ENCODE measurements around the gene IL17RC.
A peak's percentile ranks its signal among the peaks of the same experiment; 100 is the strongest.
"Not testable (repeated sequence)": the region's sequence is repeated elsewhere in the genome, so short reads cannot be mapped to it uniquely, and the experiment has no call there.

IL17RC gene, protein sequence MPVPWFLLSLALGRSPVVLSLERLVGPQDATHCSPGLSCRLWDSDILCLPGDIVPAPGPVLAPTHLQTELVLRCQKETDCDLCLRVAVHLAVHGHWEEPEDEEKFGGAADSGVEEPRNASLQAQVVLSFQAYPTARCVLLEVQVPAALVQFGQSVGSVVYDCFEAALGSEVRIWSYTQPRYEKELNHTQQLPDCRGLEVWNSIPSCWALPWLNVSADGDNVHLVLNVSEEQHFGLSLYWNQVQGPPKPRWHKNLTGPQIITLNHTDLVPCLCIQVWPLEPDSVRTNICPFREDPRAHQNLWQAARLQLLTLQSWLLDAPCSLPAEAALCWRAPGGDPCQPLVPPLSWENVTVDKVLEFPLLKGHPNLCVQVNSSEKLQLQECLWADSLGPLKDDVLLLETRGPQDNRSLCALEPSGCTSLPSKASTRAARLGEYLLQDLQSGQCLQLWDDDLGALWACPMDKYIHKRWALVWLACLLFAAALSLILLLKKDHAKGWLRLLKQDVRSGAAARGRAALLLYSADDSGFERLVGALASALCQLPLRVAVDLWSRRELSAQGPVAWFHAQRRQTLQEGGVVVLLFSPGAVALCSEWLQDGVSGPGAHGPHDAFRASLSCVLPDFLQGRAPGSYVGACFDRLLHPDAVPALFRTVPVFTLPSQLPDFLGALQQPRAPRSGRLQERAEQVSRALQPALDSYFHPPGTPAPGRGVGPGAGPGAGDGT

DNA sequence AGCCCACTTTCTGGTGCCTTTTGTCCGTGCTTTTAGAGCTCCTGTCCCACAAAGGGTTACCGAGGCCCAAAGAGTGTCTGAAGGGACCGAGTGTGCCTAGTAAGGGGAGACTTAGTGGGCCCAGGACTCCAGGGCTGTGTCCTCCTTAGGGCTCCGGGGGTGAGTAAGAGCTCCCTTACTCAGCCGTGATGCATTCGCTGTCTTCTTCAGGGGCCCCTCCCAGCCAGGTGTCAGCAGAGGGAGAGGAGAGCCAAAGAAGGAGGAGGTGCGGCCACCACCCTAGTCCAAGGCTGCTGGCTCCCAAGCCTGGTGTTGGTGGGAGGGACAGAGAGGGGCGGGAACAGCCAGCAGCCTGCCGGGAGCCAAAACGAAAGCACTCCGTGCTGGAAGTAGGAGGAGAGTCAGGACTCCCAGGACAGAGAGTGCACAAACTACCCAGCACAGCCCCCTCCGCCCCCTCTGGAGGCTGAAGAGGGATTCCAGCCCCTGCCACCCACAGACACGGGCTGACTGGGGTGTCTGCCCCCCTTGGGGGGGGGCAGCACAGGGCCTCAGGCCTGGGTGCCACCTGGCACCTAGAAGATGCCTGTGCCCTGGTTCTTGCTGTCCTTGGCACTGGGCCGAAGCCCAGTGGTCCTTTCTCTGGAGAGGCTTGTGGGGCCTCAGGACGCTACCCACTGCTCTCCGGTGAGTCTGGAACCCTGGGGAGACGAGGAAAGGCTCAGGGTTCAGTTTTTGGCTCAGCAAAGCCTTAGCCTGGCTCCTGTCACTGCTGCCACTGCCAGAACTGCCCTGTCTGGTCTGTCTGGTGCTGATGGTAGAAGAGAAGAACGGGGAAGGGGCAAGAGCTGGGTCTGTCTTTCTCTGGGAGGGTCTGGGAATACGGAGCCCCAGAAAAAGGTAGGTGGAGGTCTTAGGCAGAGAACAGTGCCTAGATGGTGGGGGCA is at the start of gene IL17RC:
Gene IL17RC, plus strand, starts transcription at position 365 of the 947 bp plus-strand sequence. Its CDS starts 218 bp downstream, at position 583.
- peak; percentile 83 for DNase-seq (ENCODE audit: low read depth)

DNA sequence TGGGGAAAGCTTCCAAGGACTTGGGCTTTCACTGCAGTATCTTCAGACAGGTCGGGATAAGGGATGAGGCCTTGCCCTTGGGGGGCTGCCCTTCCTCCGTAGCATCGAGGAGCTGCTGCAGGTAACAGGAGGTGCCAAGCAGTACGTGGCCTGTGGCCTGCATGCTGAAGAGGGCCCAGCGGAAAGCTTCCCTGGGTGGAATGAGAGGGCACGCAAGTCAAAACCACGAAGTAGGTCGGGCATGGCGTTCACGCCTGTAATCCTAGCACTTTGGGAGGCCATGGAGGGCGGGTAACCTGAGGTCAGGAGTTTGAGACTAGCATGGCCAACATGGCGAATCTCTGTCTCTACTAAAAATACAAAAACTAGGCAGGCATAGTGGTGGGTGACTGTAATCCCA is 49.8 kb upstream of the IL17RC start:
- no peak for DNase-seq (ENCODE audit: low read depth)

DNA sequence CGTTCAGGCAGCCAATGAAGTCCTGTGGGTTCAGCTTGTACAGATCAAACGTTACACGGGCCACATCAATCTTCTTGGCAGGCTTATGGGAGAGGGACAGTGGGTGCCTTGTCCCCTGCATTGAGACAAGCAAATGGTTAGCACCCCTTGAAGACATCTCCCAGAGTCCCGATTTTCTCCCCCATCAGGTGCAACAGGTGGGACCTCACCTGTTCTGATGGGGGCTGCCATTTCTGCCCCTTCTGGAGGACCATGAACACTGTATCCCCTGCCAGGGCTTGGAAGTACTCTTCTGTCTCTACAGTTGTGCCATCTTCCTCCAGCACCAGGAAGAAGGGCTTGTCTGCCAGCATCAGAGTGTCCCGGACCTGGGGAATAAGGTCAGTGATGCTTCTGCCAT is 46.9 kb upstream of the IL17RC start:
- no peak for DNase-seq (ENCODE audit: low read depth)

DNA sequence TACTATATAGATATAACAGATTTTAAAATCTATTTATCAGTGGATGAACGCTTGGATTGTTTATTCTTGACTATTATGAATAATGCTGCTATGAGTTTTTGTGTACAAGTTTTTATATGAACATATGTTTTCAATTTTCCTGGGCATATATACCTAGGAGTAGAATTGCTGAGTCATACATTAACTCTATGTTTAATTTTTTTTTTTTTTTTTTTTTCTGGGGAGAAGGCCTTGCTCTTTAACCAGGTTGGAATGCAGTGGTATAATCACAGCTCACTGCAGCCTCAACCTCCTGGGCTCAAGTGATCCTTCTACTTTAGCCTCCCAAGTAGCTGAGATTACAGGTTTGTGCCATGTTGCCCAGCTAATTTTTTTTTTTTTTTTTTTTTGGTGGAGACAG is 45.9 kb upstream of the IL17RC start:
- peak; percentile 80 for DNase-seq (ENCODE audit: low read depth)

DNA sequence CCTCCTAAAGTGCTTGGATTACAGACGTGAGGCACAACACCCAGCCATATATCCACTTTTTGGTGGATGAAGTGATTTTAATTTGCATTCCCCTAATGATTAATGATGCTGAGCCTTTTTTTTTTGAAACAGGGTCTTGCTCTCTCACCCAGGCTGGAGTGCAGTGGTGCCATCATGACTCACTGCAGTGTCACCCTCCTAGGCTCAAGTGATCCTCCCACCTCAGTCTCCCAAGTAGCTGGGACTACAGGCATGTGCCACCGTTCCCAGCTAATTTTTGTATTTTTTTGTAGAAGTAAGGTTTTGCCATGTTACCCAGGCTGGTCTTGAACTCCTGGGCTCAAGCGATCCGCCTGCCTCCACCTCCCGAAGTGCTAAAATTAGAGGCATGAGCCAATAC is 44.8 kb upstream of the IL17RC start:
- DNase-seq (ENCODE audit: low read depth) = not testable (repeated sequence)

DNA sequence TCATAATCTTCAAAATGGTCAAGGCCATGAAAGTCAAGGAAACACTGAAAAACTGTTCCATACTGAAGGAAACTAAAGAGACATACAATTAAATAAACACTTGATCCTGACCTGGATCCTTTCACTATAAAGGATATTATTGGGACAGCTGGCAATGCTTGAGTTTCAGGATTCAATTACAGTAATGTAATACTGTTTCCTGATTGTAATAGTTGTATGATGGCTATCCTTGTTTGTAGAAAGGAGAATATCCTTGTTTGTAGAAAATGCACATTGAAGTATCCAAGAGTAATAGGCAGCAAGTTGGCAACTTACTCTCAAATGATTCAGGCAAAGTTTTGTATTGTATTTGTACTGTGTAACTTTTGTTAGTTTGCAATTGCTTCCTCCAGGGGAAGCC is 41.5 kb upstream of the IL17RC start:
- peak; percentile 66 for DNase-seq (ENCODE audit: low read depth)

DNA sequence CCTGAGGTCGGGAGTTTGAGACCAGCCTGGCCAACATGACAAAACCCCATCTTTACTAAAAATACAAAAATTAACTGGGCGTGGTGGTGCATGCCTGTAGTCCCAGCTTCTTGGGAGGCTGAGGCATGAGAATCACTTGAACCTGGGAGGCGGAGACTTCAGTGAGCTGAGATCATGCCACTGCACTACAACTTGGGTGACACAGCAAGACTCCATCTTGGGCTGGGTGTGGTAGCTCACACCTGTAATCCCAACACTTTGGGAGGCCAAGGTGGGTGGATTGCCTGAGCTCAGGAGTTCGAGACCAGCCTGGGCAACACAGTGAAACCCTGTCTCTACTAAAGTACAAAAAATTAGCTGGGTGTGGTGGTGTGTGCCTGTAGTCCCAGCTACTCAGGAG is 40.6 kb upstream of the IL17RC start:
- DNase-seq (ENCODE audit: low read depth) = not testable (repeated sequence)

DNA sequence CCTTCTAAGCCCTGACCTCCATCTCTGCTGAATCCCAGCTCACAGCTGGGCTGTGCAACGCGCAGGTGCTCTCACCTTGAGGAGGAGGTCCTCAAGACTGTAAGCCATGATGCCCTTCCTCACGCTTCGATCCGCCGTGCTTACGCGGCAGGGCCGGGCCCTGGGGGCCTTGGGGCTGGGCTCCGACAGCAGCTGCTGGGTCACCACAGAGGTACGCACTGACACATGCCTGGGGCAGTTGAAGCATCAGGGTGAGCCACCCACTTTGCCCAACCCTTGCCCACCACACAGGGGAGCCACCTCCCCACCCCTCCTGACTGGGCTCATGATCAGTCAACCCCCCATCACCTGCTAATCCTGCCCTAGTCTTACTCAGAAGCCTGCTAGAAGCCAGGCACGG is 39.9 kb upstream of the IL17RC start:
- no peak for DNase-seq (ENCODE audit: low read depth)

DNA sequence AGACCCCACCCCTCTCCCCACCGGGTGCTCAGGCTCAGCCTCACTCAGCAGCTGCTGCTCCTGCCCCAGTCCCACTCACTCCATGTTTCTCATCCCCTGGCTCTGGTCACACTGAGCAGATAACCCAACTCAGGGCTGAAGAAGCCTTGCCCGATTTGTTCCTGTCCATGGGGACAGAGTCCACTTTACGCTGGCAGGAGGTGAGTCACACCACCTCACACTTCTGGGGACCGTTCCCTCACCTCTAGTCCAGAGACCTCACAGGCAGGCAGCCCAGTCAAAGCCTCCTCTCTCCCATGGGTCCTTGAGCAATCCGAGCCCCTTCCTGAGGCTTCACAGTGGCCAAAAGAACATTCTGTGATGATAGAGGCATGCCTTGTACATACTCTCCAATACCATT is 38.2 kb upstream of the IL17RC start:
- DNase-seq (ENCODE audit: low read depth) = peak; percentile 84

DNA sequence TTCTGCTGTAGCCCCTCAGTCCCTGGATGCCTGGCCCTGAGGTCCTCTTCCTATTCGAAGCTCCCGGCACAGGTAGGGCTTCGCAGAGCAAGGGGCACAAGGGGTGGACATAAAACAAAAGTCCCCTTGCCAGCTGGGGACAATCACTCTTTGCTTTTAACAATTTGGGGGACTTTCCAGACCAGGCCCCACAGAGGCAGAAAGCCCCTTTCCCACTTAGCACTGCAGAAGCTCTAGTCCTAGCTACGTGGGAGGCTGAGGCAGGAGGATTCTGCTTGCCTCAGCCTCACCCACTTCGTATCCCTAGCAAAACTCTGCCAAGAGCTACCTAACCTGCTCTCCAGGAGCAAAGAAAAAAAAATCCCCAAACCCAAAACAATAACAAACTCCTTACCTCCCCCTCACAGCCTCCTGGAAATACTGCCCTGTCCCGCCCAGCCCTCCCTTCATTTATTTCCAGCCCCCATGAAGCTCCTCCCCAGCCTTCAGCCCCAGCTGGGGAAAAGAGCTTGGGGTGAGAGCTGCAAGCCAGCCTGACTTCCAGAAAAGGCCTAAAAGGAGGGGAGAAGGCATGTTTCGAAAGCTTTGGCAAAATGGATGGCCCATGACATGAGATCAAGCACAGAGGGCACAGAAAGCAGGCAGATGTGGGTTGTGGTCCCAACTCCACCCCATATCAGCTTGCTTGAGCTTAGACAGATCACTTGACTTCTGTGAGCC is 36.9 kb upstream of the IL17RC start, which contains the start of gene CIDEC:
Gene CIDEC, minus strand, starts transcription at position 424 of the 720 bp plus-strand sequence. CDS start 1,767 bp downstream, outside the sequence.
- peak; percentile 39 for DNase-seq (ENCODE audit: low read depth)

DNA sequence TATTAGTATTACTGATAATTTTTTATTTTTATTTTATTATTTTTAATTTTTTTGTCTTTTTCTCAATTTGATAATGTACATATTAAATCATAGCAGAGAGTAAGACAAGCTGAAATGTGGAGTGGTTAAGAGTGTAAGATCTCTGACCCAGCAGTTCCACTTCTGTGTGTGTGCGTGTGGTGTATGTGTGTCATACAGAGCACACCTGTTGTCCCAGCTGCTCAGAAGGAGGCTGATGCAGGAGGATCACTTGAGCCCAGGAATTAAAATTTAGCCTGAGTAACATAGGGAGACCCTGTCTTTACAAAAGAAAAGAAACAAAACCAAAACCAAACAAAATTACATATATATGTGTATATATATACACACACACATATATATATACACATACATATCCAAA is 35.5 kb upstream of the IL17RC start:
- DNase-seq (ENCODE audit: low read depth) = no peak

DNA sequence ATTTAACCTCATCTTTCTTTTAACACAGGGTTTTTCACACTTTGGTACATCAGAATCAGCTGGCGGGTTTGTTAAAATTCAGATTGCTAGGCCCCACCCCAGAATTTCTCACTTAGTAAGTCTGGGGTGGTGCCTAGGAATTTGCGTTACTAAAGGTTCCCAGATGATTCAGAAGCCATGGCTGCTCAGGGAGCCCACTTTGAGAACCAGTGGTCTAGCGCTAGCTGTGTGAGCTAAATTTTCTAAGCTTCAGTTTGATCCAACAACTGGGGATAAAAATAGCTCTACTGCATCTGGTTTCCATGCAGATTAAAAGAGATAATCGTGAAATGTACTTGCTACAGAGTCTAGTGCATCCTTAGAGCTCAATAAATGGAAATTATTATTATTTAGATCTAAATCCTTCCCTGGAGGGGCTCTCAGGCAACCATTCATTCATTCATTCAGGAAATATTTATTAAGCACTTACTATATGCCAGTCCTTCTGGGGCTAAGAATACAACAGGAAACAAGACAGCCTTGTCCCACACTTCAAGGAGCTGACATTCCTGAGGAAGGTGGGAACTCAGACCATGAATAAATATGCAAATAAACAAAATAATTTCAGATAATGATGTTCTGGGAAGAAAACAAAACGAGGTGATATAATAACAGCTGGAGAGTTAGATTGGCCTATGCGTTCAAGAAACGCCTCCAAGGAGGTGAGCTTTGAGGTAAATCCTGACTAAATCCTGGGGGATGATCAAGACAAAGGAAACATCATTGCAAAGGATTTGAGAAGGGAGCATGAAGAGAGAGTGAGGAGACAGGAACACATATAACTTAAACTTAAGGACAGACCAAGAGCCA is 33.0 kb upstream of the IL17RC start:
- peak; percentile 35 for DNase-seq (ENCODE audit: low read depth)

DNA sequence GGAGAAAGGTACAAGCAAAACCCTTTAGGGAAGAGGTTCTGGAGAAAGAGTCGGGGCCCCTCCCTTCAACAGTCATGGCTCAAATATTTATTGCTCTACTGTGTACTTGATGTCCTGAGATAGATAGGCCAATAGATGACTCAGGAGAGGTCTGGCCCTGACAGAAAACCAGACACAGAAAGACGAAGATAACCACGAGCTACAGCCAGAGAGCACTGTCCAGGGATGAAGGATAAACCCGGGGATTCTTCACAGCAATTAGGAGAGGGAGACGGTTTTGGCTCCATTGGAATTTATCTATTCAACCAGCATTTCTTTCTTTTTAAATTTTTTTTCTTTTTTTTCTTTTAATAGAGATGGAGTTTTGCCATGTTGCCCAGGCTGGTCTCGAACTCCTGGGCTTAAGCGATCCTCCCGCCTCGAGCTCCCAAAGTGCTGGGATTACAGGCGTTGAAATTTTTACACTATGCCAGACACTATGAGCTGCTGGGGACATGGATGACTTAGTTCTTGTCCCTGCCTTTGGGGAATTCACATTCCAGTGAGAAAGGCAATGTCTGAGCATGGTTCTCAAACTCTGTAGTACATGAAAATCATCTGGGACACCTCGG is 32.2 kb upstream of the IL17RC start:
- peak; percentile 71 for DNase-seq (ENCODE audit: low read depth)

DNA sequence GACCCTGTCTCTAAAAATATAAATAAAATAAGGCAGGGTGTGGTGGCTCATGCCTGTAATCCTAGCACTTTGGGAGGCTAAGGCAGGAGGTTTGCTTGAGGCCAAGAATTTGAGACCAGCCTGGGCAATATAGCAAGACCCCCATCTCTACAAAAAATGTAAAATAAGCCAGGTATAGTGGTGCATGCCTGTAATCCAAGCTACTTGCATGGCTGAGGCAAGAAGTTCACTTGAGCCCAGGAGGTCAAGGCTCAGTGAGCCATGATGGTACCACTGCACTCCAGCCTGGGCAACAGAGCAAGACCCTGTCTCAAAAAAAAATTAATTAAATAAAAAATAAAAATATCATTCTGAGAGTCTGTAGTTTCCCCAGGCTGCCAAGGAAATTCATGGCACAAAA is 30.6 kb upstream of the IL17RC start:
- DNase-seq (ENCODE audit: low read depth) = no peak

DNA sequence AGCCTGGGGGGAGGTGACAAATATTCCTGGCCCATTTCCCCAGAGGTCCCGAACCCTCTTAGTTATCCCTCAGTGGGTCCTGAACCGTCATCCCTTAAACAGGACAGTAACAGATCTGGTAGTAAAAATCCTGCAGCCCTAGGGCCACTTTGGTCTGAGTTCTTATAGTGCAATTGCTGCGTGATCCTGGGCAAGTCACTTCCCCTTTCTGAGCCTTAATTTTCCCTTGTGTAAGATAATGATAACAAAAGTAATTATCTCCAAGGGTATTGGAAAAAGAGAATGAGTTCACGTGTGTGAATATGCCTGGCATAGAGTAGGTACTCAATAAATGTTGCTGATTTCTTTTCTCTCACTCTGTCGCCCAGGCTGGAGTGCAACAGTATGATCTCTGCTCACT is 29.4 kb upstream of the IL17RC start:
- no peak for DNase-seq (ENCODE audit: low read depth)

DNA sequence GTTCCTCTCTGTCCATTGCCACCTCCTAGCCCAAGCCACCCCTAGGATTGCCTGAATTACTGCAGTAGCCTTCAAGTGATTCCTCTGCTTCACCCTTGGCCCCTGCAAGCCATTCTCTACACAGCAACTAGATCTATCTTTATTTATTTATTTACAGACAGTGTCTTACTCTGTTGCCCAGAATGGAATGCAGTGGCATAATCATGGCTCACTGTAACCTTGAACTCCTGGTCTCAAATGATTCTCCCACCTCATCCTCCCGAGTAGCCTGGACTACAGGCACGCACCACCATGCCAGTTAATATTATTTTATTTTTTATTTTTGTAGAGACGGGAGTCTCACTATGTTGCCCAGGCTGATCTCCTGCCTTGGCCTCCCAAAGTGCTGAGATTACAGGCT is 28.4 kb upstream of the IL17RC start:
- no peak for DNase-seq (ENCODE audit: low read depth)

DNA sequence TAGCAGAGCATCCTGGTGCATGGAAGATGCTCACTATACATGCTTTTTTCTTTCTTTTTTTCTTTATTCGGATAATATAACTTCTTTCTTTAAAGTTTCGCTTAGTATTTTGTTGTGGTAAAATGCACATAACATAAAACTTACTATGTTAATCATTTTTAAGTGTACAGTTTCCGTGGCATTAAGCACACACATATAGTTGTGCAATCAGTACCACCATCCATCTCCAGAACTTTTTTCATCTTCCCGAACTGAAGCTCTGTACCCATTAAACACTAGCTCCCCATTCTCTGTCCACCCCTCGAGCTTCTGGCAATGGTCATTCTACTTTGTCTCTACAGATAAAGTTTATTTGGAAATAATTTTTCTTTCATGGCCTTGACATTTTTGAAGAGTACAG is 27.5 kb upstream of the IL17RC start:
- no peak for DNase-seq (ENCODE audit: low read depth)

DNA sequence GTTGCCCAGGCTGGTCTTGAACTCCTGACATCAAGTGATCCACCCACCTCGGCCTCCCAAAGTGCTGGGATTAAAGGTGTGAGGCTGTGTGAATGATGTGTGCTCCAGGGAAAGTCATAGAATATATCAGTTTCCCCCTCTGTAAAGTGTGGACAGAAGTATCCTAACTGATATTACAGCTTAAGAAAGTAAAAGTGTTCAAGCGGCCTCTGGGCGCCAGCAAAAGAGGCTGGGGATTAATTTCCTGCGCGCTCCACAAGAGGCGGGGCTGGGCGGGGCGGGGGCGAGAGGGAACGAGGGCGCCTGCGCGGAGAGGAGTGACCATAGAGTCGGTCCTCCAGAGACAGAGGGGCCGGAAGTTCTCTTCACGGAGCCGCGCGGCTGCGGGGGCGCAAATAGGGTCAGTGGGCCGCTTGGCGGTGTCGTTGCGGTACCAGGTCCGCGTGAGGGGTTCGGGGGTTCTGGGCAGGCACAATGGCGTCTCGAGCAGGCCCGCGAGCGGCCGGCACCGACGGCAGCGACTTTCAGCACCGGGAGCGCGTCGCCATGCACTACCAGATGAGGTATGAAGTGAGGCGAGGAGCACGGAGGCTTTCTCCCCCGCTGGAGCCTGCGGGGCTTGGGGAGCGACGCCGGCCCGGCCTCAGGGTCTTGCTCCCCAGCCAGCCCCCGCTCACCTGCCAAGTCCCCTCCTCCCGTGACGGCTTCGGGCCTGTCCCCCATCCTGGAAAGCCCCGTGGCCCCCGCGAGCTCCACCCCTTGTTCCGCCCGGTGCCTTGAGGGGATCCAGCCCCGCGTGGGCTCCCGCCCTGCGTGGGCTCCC is 26.4 kb upstream of the IL17RC start, which contains the start of gene JAGN1:
Gene JAGN1, plus strand, starts transcription at position 362 of the 823 bp plus-strand sequence. Its CDS starts 113 bp downstream, at position 475.
- DNase-seq (ENCODE audit: low read depth) = peak; percentile 87

DNA sequence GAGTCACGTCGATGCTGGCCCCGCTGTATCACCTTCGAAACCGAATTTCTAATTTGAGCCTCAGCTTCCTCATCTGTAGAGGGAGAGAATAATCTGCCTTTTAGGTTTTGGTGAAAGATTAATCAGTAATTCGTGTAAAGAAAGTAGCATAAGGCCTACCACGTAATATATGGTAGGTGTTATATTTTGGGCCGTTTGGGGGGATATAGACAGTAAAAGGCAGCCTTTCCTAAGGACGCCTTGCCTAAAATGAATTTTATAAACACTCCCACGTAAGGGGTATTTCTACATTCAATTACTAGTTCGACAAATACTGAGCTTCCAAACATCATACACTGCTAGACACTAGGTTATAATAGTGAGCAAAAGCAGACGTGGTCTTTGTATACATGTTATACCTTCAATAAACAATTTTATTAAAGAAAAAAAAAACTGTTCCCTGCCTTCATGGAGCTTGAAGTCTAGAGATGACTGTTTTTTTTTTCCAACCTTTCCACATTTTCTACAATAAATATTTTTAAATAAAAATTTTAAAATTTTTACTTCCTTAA is 25.8 kb upstream of the IL17RC start:
- DNase-seq (ENCODE audit: low read depth) = no peak
